HepG2 (cell line): ENCODE measurements around the gene BAG3. TPM values are rescaled to one million over a fixed set of nuclear protein-coding genes. Genes with fewer than 3 reads are reported as not detected.

Experiments
- ATAC-seq: fragments of 200-7000 bp; cut with Tn5 transposase; 3 replicates; pipeline ENCODE4 v1.9.1; 2020; ENCODE audit warnings: mild to moderate bottlenecking, moderate library complexity
- BruUV-seq: library from RNA; stranded (reverse); fragments of 400-500 nt; replicated peaks from 2 replicates; lab custom pipeline; 2021; lab: Mats Ljungman, UMichigan
- CTCF ChIA-PET: fragments of 300-600 bp; formaldehyde crosslinking; extraction: SDS; loops from one replicate; lab custom pipeline; 2021; ENCODE audit warnings: low total read pairs, inconsistent platforms, low intra/inter-chr PET ratio; lab: Yijun Ruan, JAX
- POLR2A ChIA-PET: fragments of 350-600 bp; sonication (Branson Sonifier 250); formaldehyde crosslinking; loops from one replicate; lab custom pipeline; 2020; ENCODE audit warnings: antibody characterized with exemption, inconsistent platforms; lab: Yijun Ruan, JAX
- DNase-seq: peaks from one replicate; pipeline ENCODE4 v3.0.0-alpha.2; 2015; ENCODE audit warnings: low spot score
- FAIRE-seq: peaks from 3 replicates; lab custom pipeline; 2011; peaks lifted over from hg19 to GRCh38; lab: Jason Lieb, UNC
- H2AFZ ChIP-seq: one replicate; pipeline ENCODE4 v1.6.1; 2011; ENCODE audit warnings: low read length, inconsistent platforms
- H3K27ac ChIP-seq: fragments of 300-600 bp; 3 replicates; pipeline ENCODE4 v1.8.0; 2011; ENCODE audit warnings: mixed run types, mild to moderate bottlenecking, mixed read lengths, low read length, inconsistent platforms; ENCODE audit not compliant: insufficient read depth; ENCODE audit errors: extremely low read length
- H3K27me3 ChIP-seq, 2 experiments: fragments of 200-600 bp in 1 of 2; 2 replicates in 1 of 2; 3 replicates in 1 of 2; pipeline versions ENCODE4 v1.6.0 to v1.8.0; 2011; ENCODE audit warnings: low read length in 2 of 2, mild to moderate bottlenecking in 2 of 2, moderate library complexity in 2 of 2, inconsistent platforms in 1 of 2; ENCODE audit not compliant: insufficient read depth in 2 of 2, control insufficient read depth in 1 of 2
- H3K36me3 ChIP-seq, 2 experiments: fragments of 200-600 bp in 1 of 2; replicated peaks in 1 of 2; 2 replicates in 1 of 2; 3 replicates in 1 of 2; pipeline versions ENCODE4 v1.5.1 to v1.8.0; 2011; ENCODE audit warnings: low read length in 2 of 2, inconsistent platforms in 1 of 2; ENCODE audit not compliant: insufficient read depth in 2 of 2, control insufficient read depth in 1 of 2
- H3K4me1 ChIP-seq: 2 replicates; pipeline ENCODE4 v1.5.1; 2012; ENCODE audit warnings: low read length, inconsistent platforms; ENCODE audit not compliant: insufficient read depth
- H3K4me2 ChIP-seq: 2 replicates; pipeline ENCODE4 v1.6.0; 2011; ENCODE audit warnings: low read depth, low read length, inconsistent platforms
- H3K4me3 ChIP-seq, 3 experiments: fragments of 200-600 bp in 1 of 3; sonication (generic), shearing (Covaris generic) in 1 of 3; replicated peaks in 1 of 3; 2 replicates each; pipeline ENCODE4 v1.5.1; 2011 to 2016; ENCODE audit warnings: low read length in 3 of 3, inconsistent platforms in 2 of 3, low read depth in 2 of 3, mild to moderate bottlenecking in 2 of 3, control low read depth in 1 of 3, mixed read lengths in 1 of 3; ENCODE audit not compliant: insufficient read depth in 1 of 3
- H3K79me2 ChIP-seq: one replicate; pipeline ENCODE4 v1.6.1; 2011; ENCODE audit warnings: low read length, inconsistent platforms; ENCODE audit not compliant: insufficient read depth
- H3K9ac ChIP-seq: 2 replicates; pipeline ENCODE4 v1.6.0; 2011; ENCODE audit warnings: mild to moderate bottlenecking, low read depth, low read length, inconsistent platforms; ENCODE audit not compliant: insufficient read depth
- H3K9me3 ChIP-seq: 2 replicates; pipeline ENCODE4 v1.5.1; 2012; ENCODE audit warnings: mild to moderate bottlenecking, low read length
- H4K20me1 ChIP-seq: 2 replicates; pipeline ENCODE4 v1.6.0; 2011; ENCODE audit warnings: inconsistent platforms, mild to moderate bottlenecking, low read length, moderate library complexity; ENCODE audit not compliant: insufficient read depth
- ARHGAP35 ChIP-seq: sonication (generic); formaldehyde crosslinking; IDR thresholded peaks from 2 replicates; pipeline ENCODE4 v1.9.0; 2022; ENCODE audit warnings: mild to moderate bottlenecking, inconsistent platforms, moderate library complexity, missing genetic modification reagents, borderline replicate concordance
- CC2D1A ChIP-seq: sonication (generic); formaldehyde crosslinking; IDR thresholded peaks from 2 replicates; pipeline ENCODE4 v1.8.1; 2023; ENCODE audit warnings: mild to moderate bottlenecking, missing genetic modification reagents
- DNMT1 ChIP-seq: sonication (generic); formaldehyde crosslinking; IDR thresholded peaks from 2 replicates; pipeline ENCODE4 v1.5.1; 2020; ENCODE audit warnings: mild to moderate bottlenecking, missing genetic modification reagents
- HOMEZ ChIP-seq: IDR thresholded peaks from 2 replicates; pipeline ENCODE4 v1.6.1; 2016; ENCODE audit warnings: low read depth
- MYNN ChIP-seq: sonication (generic); formaldehyde crosslinking; IDR thresholded peaks from 2 replicates; pipeline ENCODE4 v1.4.0; 2020; ENCODE audit warnings: mild to moderate bottlenecking, low read depth, missing genetic modification reagents
- NFIC ChIP-seq: IDR thresholded peaks from 2 replicates; pipeline ENCODE4 v1.6.1; 2012; ENCODE audit warnings: mild to moderate bottlenecking, low read length, inconsistent platforms
- PRPF4 ChIP-seq: fragments of 200-400 bp; formaldehyde crosslinking; IDR thresholded peaks from 2 replicates; pipeline ENCODE4 v1.6.1; 2016; ENCODE audit warnings: low read length, low read depth; ENCODE audit not compliant: poor library complexity, severe bottlenecking
- ZBTB14 ChIP-seq: sonication (generic); formaldehyde crosslinking; IDR thresholded peaks from 2 replicates; pipeline ENCODE4 v1.4.0; 2020; ENCODE audit warnings: missing genetic modification reagents
- WGBS: methylation state at CpG from one replicate; pipeline ENCODE4 v1.1.6; 2017; ENCODE audit warnings: low lambda C conversion rate; 5-methylcytosine and 5-hydroxymethylcytosine counted together
- in situ Hi-C: cut with HindIII; loops from 2 replicates; pipeline ENCODE4 v1.10.0; 2017; ENCODE audit warnings: low pct_unique_long_range_greater_than_20kb; ENCODE audit not compliant: extremely low pct_ligation_motif_present
- intact Hi-C: fragments of 100-400 bp; cut with micrococcal nuclease; formaldehyde crosslinking; loops from one replicate; pipeline ENCODE4 v1.10.0; 2022; ENCODE audit not compliant: unreplicated experiment
- polyA plus RNA-seq, 8 experiments: library from polyadenylated mRNA; depleted of rRNA in 3 of 8; stranded (reverse) in 7 of 8; unstranded in 1 of 8; fragments of >200 nt; fragmentation: Illumina TruSeq in 4 of 8; extraction: Trizol in 4 of 8; gene quantifications; 2 replicates each; pipeline versions ENCODE4 v1.2.1 to v1.2.3, GENCODE V29; 2011 to 2016; ENCODE audit warnings: low read depth in 4 of 8, missing spikeins in 1 of 8, mixed read lengths in 1 of 8; ENCODE audit not compliant: insufficient read depth in 1 of 8
- total RNA-seq, 5 experiments: library from RNA; depleted of rRNA; stranded (reverse); fragments of >200 nt; fragmentation: Illumina TruSeq; extraction: Trizol; gene quantifications; 2 replicates each; pipeline ENCODE4 v1.2.3, GENCODE V29; 2016; ENCODE audit warnings: low read depth in 1 of 5
- TF ChIP-seq, protein P1 (sequence below): IDR thresholded peaks from 2 replicates; pipeline ENCODE4 v1.6.1; 2012; ENCODE audit warnings: low read depth, low read length, improper control_type of control experiment

The BAG3 gene
- total and polyA plus RNA-seq, 2 of the 13 experiments (the other 11 are each of a cell fraction or from before 2014, with no cell fraction given): 2.9 to 6.7 TPM

DNA sequence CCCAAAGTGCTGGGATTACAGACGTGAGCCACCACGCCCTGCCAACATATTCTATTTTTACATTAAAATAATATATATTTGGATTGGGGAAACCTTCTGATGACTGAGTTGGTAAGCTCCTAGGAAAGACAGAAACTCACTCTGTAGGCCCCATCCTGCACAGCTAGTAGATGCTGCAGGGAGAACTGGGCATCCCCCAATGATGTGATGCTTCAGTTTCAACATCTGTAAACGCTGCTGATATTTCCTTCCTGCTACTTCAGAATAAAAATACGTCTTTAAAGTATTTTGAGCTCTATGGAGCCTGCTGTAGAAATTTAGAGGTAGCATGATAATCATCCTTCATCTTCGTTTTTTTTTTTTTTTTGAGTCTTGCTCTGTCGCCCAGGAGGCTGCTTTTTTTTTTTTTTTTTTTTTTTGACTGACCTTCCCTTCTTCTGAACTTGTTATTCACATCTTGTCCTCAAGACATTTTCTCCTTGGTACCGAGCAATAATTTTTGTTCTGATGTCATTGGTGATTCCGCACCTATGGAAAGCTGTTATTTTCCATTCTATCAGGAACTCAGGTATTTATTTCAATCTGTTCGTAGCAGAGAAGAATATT lies 52.8 kb downstream of the BAG3 start:
- Histone ChIP-seq H3K9ac (no peak overlapping the region), H3K27ac (no peak overlapping the region), H3K4me3 (no peak overlapping the region), H3K9me3 (0 out of 2 replicates have a peak, but pooled peaks cover 3% of the 10 kb centered on the region), H2AFZ (no peak overlapping the region), H3K27me3 (peaks cover 0 to 4% of the 10 kb centered on the region in 2 experiments; a peak in 1 of 5 replicates), H3K36me3 (no peaks in the 10 kb centered on the region), H3K79me2 (no peaks in the 10 kb centered on the region), H4K20me1 (no peaks in the 10 kb centered on the region), H3K4me1 (peaks cover 6% of the 10 kb centered on the region; the same call in 1 of the 2 replicates), H3K4me2 (no peak overlapping the region)
- DNase-seq (no peak), FAIRE-seq (no peak), ATAC-seq (no peak)
- POLR2A ChIA-PET: interaction anchor here (1.6 kb wide), 1 partner anchor 22 kb away, joined by 5 read pairs; the partner anchor contains the start of gene INPP5F
- TF ChIP-seq HOMEZ (CRISPR knock-in tag) (no peak), PRPF4 (no peak), NFIC (no peak), ARHGAP35 (CRISPR knock-in tag) (no peak), CC2D1A (no peak), MYNN (CRISPR knock-in tag) (no peak), ZBTB14 (no peak), DNMT1 (CRISPR knock-in tag) (no peak)
- TF ChIP-seq, protein P1, sequence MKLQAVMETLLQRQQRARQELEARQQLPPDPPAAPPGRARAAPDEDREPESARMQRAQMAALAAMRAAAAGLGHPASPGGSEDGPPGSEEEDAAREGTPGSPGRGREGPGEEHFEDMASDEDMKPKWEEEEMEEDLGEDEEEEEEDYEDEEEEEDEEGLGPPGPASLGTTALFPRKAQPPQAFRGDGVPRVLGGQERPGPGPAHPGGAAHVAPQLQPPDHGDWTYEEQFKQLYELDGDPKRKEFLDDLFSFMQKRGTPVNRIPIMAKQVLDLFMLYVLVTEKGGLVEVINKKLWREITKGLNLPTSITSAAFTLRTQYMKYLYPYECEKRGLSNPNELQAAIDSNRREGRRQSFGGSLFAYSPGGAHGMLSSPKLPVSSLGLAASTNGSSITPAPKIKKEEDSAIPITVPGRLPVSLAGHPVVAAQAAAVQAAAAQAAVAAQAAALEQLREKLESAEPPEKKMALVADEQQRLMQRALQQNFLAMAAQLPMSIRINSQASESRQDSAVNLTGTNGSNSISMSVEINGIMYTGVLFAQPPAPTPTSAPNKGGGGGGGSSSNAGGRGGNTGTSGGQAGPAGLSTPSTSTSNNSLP: no peak
- intact Hi-C loops: no loop called here
- CTCF ChIA-PET: no interaction called here
- in situ Hi-C loops: no loop called here
- WGBS: 71% methylated on average over 9 of the region's 9 CpGs
- BruUV-seq: no TSS peak
